ENCODE measurements around the gene MTFMT. TPM values are rescaled to one million over a fixed set of nuclear protein-coding genes. Genes with fewer than 3 reads are reported as not detected.

MTFMT gene
- total and polyA plus RNA-seq, 12 donors, result 5.2 to 42.8 (median 16.5) TPM

- no peak overlapping the region for H3K4me3 ChIP-seq
- intact Hi-C loops (cut with DNase I), result loop anchor here in 1 of 2 donors (10.0 kb wide), 1 partner anchor 49 kb away; no protein-coding TSS in a partner anchor
- no peaks in the 10 kb centered on the region for H3K36me3 ChIP-seq (replicated peaks in 1 of 2)
- peak in 1 of 7 donors; percentile 13 for DNase-seq
- WGBS, 4 donors, result 77 to 86% (median 83%) methylated on average over 9 of the region's 9 CpGs
- no peaks in the 10 kb centered on the region for H3K9me3 ChIP-seq (replicated peaks in 1 of 3)
- peaks cover 0 to 5% of the 10 kb centered on the region in 2 donors for H3K4me1 ChIP-seq (replicated peaks in 1 of 2)
- TF ChIP-seq CTCF (IDR thresholded peaks at IDR 0.05) (no peak), POLR2A (IDR thresholded peaks at IDR 0.05) (no peak)
- H3K27me3 ChIP-seq, result no peaks in the 10 kb centered on the region
- no peak overlapping the region for H3K27ac ChIP-seq
These were observed 26.7 kb upstream of the MTFMT start for GRCh38 chr15:65056106-65056505.

- H3K27me3 ChIP-seq, result no peaks in the 10 kb centered on the region
- no peaks in the 10 kb centered on the region for H3K4me1 ChIP-seq (replicated peaks in 1 of 2)
- H3K9me3 ChIP-seq (replicated peaks in 1 of 3), result no peaks in the 10 kb centered on the region
- no peaks in the 10 kb centered on the region for H3K36me3 ChIP-seq (replicated peaks in 1 of 2)
- H3K27ac ChIP-seq, result peak overlapping the region in 1 of 5 donors; percentile 32
- no peak overlapping the region for H3K4me3 ChIP-seq
- intact Hi-C loops (cut with DNase I), result loop anchor here in 1 of 2 donors (10.0 kb wide), 1 partner anchor 49 kb away; no protein-coding TSS in a partner anchor
- DNase-seq, result peak in 3 of 7 donors; percentile 19 to 40 (median 37)
- TF ChIP-seq CTCF (IDR thresholded peaks at IDR 0.05) (no peak), POLR2A (IDR thresholded peaks at IDR 0.05) (no peak)
- 42 to 80% (median 45%) methylated on average over 2 to 6 of the region's 6 CpGs for WGBS, 4 donors
These were observed 25.9 kb upstream of the MTFMT start for GRCh38 chr15:65055201-65055870.

- 38 to 73% (median 71%) methylated on average over 9 to 26 of the region's 26 CpGs for WGBS, 4 donors
- H3K36me3 ChIP-seq (replicated peaks in 1 of 2), result no peaks in the 10 kb centered on the region
- TF ChIP-seq POLR2A (IDR thresholded peaks at IDR 0.05), result no peak
- peak; percentile 83 to 97 (median 94) for TF ChIP-seq CTCF (IDR thresholded peaks at IDR 0.05)
- no peaks in the 10 kb centered on the region for H3K9me3 ChIP-seq (replicated peaks in 1 of 3)
- H3K4me3 ChIP-seq, result no peak overlapping the region
- H3K27ac ChIP-seq, result peak overlapping the region in 2 of 5 donors; percentile 30 to 32
- peak; percentile 69 to 92 (median 85) for DNase-seq
- peaks cover 0 to 5% of the 10 kb centered on the region in 2 donors for H3K4me1 ChIP-seq (replicated peaks in 1 of 2)
- intact Hi-C loops (cut with DNase I), result loop anchor here in 1 of 2 donors (10.0 kb wide), 1 partner anchor 50 kb away; no protein-coding TSS in a partner anchor
- no peaks in the 10 kb centered on the region for H3K27me3 ChIP-seq
These were observed 25.1 kb upstream of the MTFMT start for GRCh38 chr15:65054333-65055200.

- intact Hi-C loops (cut with DNase I), result loop anchor here in 1 of 2 donors (10.0 kb wide), 1 partner anchor 52 kb away; no protein-coding TSS in a partner anchor
- Histone ChIP-seq H3K27me3 (no peaks in the 10 kb centered on the region), H3K9me3 (replicated peaks in 1 of 3) (no peaks in the 10 kb centered on the region), H3K27ac (no peak overlapping the region), H3K36me3 (replicated peaks in 1 of 2) (no peaks in the 10 kb centered on the region), H3K4me1 (replicated peaks in 1 of 2) (peaks cover 0 to 9% of the 10 kb centered on the region in 2 donors), H3K4me3 (no peak overlapping the region)
- WGBS, 4 donors, result 80 to 93% (median 87%) methylated on average over 2 of the region's 2 CpGs
- TF ChIP-seq CTCF (IDR thresholded peaks at IDR 0.05) (no peak), POLR2A (IDR thresholded peaks at IDR 0.05) (no peak)
- no peak for DNase-seq
These were observed 23.5 kb upstream of the MTFMT start for GRCh38 chr15:65052956-65053355.

Data from adrenal gland (tissue), 12 donors.